ENCODE measurements around the gene RAD51B.

Gene RAD51B

GRCh38 chr14:68376067-68376779 lies 556.6 kb downstream of the RAD51B start:
- DNase-seq, result no peak

DNA sequence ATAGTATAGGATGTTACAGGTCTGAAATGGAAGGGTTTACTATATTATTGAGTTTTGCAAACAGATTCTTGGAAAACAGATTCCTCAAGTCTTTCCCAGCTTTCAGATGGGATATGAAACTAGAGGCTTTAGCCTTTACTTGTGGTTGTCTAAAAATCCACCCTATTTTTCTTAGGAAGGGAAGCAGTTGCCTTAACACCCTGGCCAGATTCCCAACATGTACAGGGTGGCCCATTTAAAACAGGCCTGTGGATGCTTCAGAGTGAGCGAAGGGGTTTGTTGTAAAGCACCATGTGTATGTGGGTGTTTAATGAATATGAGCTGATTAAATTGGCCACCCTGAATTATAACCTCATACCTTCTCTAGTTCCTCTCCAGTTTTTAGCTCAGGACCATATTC lies 557.4 kb downstream of the RAD51B start:
- no peak for DNase-seq

GRCh38 chr14:68377459-68377858 lies 557.9 kb downstream of the RAD51B start:
- peak; percentile 38 for DNase-seq

DNA sequence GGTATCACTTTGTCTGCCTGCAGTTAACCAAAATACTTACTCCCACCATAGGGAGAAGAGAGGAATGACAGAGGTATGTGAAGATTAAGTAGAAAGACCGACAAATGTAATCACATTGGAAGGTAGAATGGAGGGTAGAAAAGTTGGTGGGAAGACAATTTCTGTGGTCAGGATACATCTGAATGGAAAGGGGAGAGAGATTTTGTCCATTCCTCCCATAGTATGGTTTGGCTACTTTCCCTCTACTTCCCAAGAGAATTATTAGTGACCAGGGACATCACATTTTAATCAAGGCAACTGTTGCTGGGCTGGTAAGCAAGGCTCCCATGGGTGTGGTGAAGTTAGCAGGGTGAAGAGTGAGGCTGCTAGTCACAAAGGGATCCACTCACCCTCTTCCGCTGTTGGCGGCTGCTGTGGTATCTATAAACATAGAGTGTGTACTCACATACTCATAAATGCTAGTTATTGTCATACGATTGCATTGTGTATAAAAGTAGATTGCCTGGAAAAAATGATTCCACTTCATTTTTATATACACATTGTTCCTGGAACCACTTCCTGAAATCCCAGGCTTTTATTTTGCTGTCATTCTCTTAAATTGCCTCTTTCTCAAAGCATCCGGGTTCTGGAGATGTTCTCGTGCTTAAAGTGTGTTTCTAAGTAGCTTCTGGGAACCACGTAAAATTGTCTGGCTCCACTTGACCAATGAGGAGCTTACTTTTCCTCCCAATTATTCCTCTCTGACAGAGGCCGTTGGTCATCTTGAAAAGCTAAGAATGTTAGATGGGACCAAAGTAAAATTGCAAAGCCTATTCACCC lies 560.1 kb downstream of the RAD51B start:
- peak; percentile 43 for DNase-seq

GRCh38 chr14:68380329-68380741 lies 560.8 kb downstream of the RAD51B start:
- no peak for DNase-seq

DNA sequence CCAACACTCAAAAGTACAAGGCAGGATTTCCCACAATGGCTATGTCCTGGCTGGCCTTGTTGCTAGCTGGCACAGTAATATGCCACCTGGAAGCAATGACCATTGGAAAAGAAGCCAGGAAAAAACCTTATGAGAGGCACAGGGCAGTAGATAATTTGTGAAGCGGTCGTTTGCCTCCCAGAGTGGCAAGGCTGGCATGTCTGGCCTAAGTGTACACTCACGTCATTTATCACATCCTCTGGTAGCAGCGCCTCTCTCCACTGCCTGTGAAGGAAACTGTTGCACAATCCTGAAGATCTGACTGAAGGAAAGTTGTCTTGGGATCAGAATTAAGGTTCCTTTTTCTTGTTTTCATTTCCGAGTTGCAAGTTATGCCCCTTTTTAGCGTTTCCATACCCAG lies 564.8 kb downstream of the RAD51B start:
- no peak for DNase-seq

DNA sequence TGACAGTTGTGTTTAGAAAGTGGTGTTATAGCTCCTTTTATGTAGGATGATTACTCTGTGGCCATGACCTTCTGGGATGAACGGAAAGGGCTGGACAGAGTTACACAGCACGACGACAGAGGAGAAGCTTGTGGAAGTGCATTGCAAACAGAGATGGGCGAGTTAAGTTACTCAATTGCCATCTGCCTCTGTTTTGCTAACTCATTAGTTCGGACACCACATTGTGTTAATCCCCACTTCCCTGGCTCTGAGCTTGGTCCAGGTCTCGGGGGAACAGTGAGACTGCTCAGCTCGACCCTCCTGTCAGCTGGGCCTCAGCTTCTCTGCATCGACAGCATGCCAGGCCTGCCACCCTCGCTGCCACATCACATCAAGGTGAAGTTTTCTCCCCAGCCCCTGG lies 565.3 kb downstream of the RAD51B start:
- no peak for DNase-seq

DNA sequence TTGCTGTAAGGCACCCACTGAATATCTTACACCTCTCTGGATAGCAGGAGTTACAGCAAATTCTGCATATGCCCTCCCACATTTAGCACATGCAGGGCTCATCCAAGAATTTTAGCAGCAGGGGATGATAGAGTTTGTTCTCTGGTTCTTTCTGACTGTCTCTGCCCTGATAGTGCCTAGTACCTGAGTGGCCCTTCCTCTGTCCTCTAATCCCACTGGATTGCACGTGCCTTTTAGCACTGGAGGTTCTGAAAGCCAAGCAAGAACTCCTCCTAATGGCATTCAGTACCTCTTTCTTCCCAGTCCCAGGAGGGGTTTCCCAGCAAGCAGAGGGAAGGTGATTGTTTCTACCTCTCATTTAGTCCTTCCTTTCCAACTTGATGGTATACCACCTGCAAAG lies 566.9 kb downstream of the RAD51B start:
- no peak for DNase-seq

GRCh38 chr14:68386950-68387779 lies 567.6 kb downstream of the RAD51B start:
- DNase-seq, result no peak

DNA sequence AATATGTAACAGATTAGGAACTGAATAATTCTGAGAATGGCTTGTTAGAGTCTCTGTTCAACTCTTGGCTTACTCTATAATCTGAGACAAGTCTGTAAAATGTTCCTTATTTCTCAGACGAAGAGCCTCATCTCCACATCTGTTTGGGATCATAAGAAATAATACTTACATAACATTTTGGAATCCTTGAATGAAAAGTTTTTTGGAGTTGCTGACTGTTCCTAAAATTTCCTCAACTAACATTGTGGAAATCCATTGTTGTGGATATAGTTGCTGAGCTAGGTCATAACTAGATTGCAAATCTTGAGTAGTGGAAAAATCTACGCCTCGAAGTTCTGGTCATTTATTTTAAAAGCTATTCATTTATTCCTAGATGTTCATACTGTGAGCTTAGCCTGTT lies 570.4 kb downstream of the RAD51B start:
- no peak for DNase-seq

- DNase-seq, result no peak
Measured at GRCh38 chr14:68390741-68391140, 571.2 kb downstream of the RAD51B start.

- DNase-seq, result no peak
Measured at GRCh38 chr14:68391311-68392014, 571.9 kb downstream of the RAD51B start.

DNA sequence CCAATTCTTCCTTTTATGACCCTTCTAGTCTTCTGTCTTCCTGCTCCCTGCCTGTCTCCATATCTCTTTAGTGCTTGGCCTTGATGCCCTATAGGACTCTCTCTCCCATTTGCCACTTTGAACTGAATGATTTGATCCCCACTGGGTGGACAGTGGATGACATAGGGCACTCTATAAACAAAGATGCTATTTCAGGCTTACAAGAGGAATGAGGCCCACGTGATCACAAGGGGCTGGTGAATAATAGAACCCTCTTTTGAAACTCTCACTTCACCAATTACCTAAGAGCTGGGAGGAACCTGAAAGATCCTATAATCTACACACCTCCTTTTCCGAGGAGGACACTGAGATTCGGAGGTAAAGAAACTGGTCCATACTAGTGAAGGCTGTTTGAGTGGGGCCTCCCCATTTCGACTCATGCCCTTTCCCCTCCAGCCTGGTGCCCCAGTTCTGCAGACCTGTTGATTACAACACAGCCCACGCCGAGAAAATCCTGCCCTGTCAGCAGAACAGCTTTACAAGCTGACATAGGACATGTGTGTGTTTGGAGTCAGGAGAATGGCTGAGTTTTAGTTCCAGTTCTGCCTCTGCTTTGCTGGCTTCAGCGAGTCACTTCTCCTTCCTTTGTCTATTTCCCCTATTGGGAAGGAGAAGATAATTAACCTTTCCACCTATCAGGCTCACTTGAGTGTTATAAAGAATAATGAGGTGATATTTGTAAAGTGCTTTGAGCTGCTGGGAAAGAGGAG lies 573.0 kb downstream of the RAD51B start:
- peak; percentile 8 for DNase-seq

- no peak for DNase-seq
Measured at GRCh38 chr14:68393259-68393658, 573.7 kb downstream of the RAD51B start.

GRCh38 chr14:68394118-68394763 lies 574.7 kb downstream of the RAD51B start:
- no peak for DNase-seq

GRCh38 chr14:68394764-68395143 lies 575.2 kb downstream of the RAD51B start:
- no peak for DNase-seq

GRCh38 chr14:68395604-68396003 lies 576.0 kb downstream of the RAD51B start:
- DNase-seq, result no peak

- DNase-seq, result no peak
Measured at GRCh38 chr14:68396461-68396860, 576.9 kb downstream of the RAD51B start.

- peak; percentile 20 for DNase-seq
Measured at GRCh38 chr14:68397371-68397811, 577.8 kb downstream of the RAD51B start.

- DNase-seq, result no peak
Measured at GRCh38 chr14:68397822-68398221, 578.2 kb downstream of the RAD51B start.

GRCh38 chr14:68398370-68398769 lies 578.8 kb downstream of the RAD51B start:
- no peak for DNase-seq
